Measurements from ENCODE around the gene EIF4E3.

DNA sequence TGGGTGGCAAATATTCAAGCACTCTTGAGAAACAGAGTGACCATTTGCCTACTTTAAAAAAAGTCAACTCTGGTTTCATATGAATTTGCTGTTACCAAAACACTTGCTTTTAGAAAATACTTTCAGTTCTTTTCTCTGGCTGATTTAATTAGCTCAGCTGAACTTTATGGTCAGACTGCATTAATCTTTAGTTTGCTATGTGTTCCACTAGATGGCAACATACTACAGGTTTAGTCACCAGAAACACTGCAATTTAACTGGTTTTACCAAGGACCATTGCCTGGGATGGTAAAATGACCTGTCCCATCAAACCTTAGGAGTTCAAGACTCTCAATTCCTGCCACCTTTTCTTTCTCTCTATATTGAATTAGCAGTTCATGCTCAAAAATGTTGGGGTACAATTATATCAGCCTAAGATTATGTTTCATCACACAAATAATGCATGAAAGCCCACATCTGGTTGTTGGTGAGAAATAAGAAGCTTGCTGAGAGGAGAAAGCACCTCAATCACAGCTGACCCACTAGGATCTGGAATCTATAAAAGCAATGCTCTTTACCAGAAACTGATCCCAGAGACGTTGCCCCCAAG, 14.2 kb downstream of the EIF4E3 start:
- TF ChIP-seq, protein P1, sequence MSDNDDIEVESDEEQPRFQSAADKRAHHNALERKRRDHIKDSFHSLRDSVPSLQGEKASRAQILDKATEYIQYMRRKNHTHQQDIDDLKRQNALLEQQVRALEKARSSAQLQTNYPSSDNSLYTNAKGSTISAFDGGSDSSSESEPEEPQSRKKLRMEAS (IDR thresholded peaks at IDR 0.05; ENCODE audit: low read depth): no peak
- TF ChIP-seq, protein P2, sequence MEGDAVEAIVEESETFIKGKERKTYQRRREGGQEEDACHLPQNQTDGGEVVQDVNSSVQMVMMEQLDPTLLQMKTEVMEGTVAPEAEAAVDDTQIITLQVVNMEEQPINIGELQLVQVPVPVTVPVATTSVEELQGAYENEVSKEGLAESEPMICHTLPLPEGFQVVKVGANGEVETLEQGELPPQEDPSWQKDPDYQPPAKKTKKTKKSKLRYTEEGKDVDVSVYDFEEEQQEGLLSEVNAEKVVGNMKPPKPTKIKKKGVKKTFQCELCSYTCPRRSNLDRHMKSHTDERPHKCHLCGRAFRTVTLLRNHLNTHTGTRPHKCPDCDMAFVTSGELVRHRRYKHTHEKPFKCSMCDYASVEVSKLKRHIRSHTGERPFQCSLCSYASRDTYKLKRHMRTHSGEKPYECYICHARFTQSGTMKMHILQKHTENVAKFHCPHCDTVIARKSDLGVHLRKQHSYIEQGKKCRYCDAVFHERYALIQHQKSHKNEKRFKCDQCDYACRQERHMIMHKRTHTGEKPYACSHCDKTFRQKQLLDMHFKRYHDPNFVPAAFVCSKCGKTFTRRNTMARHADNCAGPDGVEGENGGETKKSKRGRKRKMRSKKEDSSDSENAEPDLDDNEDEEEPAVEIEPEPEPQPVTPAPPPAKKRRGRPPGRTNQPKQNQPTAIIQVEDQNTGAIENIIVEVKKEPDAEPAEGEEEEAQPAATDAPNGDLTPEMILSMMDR (IDR thresholded peaks at IDR 0.05): peak; percentile 79
- TF ChIP-seq, protein P3, sequence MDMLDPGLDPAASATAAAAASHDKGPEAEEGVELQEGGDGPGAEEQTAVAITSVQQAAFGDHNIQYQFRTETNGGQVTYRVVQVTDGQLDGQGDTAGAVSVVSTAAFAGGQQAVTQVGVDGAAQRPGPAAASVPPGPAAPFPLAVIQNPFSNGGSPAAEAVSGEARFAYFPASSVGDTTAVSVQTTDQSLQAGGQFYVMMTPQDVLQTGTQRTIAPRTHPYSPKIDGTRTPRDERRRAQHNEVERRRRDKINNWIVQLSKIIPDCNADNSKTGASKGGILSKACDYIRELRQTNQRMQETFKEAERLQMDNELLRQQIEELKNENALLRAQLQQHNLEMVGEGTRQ (IDR thresholded peaks at IDR 0.05; ENCODE audit: borderline replicate concordance, low read depth, low read length): no peak
- TF ChIP-seq RAD21 (IDR thresholded peaks at IDR 0.05; ENCODE audit: low read length): peak; percentile 93

All from SK-N-SH (cell line).